GM19467 (cell line): ENCODE data around the gene ATXN1L.
"Not testable (repeated sequence)": the region's sequence is repeated elsewhere in the genome, so short reads cannot be mapped to it uniquely, and the experiment has no call there.

Source experiments
- ATAC-seq: cut with Tn5 transposase; IDR thresholded peaks from one replicate; pipeline ENCODE4 v1.9.1; 2021; ENCODE audit warnings: mild to moderate bottlenecking, moderate library complexity; ENCODE audit not compliant: unreplicated experiment

Gene ATXN1L

GRCh38 chr16:71845639-71846430 lies at the start of gene ATXN1L:
Gene ATXN1L, plus strand, starts transcription at chr16:71845976. Its CDS starts 3,765 bp downstream, at chr16:71849741.
- ATAC-seq, result peak; percentile 66

- no peak for ATAC-seq
These were observed 49.2 kb upstream of the ATXN1L start for GRCh38 chr16:71796501-71797097.

GRCh38 chr16:71803305-71803690 lies 42.5 kb upstream of the ATXN1L start:
- no peak for ATAC-seq

GRCh38 chr16:71807905-71808592 lies 37.7 kb upstream of the ATXN1L start:
- ATAC-seq, result peak; percentile 12

- peak; percentile 74 for ATAC-seq
These were observed 37.0 kb upstream of the ATXN1L start, which contains the start of gene AP1G1 for GRCh38 chr16:71808593-71809459. Gene AP1G1, minus strand, starts transcription at chr16:71808834. Its CDS starts 19,355 bp downstream, at chr16:71789479.

GRCh38 chr16:71810155-71810530 lies 35.6 kb upstream of the ATXN1L start:
- ATAC-seq, result not testable (repeated sequence)

- ATAC-seq, result no peak
These were observed 34.4 kb upstream of the ATXN1L start for GRCh38 chr16:71811261-71811803.

GRCh38 chr16:71817155-71817500 lies 28.6 kb upstream of the ATXN1L start:
- not testable (repeated sequence) for ATAC-seq

- no peak for ATAC-seq
These were observed 19.2 kb upstream of the ATXN1L start for GRCh38 chr16:71826533-71827017.

GRCh38 chr16:71830359-71830758 lies 15.4 kb upstream of the ATXN1L start:
- ATAC-seq, result no peak

GRCh38 chr16:71831698-71832097 lies 14.1 kb upstream of the ATXN1L start:
- not testable (repeated sequence) for ATAC-seq

- not testable (repeated sequence) for ATAC-seq
These were observed 13.7 kb upstream of the ATXN1L start for GRCh38 chr16:71832112-71832511.

GRCh38 chr16:71834291-71834690 lies 11.5 kb upstream of the ATXN1L start:
- no peak for ATAC-seq

- no peak for ATAC-seq
These were observed 8.6 kb upstream of the ATXN1L start for GRCh38 chr16:71837150-71837549.

- ATAC-seq, result no peak
These were observed 5.7 kb upstream of the ATXN1L start for GRCh38 chr16:71840052-71840451.

- no peak for ATAC-seq
These were observed 2.2 kb upstream of the ATXN1L start for GRCh38 chr16:71843572-71843971.

- ATAC-seq, result no peak
These were observed 655 bp downstream of the ATXN1L start for GRCh38 chr16:71846431-71846830.

- no peak for ATAC-seq
These were observed 1.3 kb downstream of the ATXN1L start for GRCh38 chr16:71847096-71847495.

GRCh38 chr16:71848622-71849021 lies 2.8 kb downstream of the ATXN1L start:
- ATAC-seq, result no peak

GRCh38 chr16:71851746-71852145 lies 6.0 kb downstream of the ATXN1L start:
- ATAC-seq, result no peak
